NCI-H1436 treated with DMSO at 0.1 percent for 48 hours (cell line): ENCODE measurements around the gene MTHFSD.

Experiments used
- DNase-seq: peaks from one replicate; lab custom pipeline; 2025; lab: John Stamatoyannopoulos, UW

Gene MTHFSD

DNA sequence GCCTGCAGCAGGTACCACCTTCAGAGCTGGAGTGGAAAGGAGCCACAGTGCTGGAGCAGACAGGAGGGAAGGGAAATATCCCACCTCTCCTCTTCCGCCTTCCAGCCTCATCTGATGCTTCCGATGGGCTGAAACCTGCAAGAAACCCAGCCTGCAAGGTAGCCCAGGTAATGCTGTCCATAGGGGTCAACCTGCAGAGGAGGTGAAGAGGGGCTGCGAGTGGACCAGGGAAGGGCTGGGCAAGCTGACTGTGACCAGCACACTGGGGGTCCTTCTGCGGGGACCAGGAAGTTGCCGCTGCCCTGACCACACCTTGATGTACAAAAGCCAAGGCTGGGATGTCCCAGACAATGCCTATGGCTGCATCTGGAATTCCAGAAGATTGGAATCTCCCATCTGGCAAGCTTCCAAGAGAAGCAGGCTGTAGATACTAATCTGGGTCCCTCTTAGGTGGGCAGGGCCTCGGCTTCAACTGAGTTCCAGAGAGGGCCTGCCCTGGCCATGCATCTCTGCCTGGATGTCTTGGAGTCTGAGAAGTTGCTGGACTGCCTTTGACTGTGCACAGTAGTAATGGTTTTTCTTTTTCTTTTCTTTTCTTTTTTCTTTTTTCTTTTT, 29.1 kb upstream of the MTHFSD start:
- no peak for DNase-seq

DNA sequence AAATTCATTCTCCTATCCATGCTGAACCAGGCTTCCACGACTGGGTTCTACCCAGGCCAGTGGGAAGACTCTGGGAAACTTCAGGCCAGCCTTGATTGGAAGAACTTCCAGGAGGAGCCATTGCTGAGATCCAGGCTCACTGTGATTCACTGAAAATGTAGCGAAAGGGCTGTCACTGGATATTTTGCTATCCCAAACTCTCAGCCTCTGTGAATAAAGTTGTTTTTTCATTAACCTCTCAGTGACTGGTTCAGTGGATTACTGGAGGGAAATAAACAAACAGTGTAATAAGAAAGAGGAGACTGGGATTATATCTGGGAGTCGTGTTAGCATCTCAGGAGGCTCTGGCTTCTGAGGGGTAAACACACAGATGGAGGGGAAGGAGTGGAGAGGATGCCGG, 26.4 kb upstream of the MTHFSD start:
- DNase-seq = no peak

GRCh38 chr16:86580791-86581170, 25.7 kb upstream of the MTHFSD start:
- no peak for DNase-seq

DNA sequence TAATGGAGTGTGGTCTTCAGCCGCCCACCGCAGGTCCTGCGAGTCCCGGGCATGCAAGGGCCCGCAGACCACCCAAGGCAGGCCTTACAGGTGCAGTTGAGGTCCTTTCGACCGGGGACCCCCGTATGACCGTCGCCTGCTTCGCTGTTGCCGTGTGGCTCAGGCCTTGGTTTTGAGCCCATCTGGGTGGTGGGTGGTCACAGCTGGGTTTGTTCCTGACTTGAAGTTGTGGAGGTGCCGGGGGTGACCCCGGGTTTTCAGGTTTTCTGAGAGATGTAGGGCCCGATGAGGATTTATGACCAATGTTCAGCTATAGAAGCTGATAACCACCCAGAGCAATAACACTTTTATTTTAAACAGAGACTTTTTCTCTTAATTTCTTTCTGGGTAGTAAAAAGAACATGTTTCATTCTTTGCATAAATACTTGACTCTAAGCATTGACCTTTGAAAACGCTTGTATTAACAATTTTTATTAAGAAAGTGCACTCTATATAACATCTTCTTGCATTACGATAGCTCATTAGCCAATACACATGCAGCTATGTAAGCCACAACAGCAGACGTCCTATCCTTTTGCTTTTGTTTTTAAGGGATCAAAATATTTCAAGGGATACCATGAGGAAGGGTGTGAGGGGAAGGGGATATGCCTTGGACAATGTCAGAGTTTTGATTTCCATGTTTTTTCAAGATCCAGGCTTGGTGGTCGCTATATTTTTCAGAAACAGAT, 25.2 kb upstream of the MTHFSD start:
- no peak for DNase-seq

DNA sequence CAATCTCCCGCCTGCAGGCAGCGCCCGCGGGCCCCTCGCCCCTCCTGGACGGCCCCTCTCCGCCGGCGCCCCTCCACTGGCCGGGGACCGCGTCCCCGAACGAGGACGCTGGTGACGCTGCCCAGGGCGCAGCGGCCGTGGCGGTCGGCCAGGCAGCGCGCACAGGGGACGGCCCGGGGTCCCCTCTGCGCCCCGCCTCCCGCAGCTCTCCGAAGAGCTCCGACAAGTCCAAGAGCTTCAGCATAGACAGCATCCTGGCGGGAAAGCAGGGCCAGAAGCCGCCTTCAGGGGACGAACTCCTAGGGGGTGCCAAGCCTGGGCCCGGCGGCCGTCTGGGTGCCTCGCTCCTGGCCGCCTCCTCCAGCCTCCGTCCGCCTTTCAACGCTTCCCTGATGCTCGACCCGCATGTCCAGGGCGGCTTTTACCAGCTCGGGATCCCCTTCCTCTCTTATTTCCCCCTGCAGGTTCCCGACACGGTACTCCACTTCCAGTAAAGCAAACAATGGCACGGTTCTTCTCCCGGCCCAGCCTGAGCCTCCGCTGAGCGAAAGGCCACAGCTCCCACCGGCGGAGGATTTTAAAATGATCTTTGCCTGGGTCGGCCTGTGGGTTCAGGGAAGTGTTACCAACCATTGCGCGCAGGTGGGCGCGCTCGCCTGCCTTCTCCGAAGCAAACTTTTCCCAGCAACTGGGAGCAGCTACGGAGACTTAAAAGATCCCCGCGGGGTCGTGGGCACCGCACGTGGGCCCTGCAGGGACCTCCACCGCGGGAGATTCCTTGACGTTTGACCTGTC, 24.4 kb upstream of the MTHFSD start:
- DNase-seq = no peak

DNA sequence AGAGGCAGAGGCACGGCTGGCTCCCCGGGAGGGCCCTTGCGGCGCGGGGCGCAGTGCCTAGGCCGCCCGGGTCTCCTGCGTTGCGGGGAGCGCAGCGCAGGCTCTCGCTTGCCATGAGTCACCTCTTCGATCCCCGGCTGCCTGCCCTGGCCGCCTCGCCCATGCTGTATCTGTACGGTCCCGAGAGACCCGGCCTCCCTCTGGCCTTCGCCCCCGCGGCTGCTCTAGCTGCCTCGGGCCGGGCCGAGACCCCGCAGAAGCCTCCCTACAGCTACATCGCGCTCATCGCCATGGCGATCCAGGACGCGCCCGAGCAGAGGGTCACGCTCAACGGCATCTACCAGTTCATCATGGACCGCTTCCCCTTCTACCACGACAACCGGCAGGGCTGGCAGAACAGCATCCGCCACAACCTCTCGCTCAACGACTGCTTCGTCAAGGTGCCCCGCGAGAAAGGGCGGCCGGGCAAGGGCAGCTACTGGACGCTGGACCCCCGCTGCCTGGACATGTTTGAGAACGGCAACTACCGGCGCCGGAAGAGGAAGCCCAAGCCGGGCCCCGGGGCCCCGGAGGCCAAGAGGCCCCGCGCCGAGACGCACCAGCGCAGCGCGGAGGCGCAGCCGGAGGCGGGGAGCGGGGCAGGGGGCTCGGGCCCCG, 23.7 kb upstream of the MTHFSD start:
- no peak for DNase-seq

DNA sequence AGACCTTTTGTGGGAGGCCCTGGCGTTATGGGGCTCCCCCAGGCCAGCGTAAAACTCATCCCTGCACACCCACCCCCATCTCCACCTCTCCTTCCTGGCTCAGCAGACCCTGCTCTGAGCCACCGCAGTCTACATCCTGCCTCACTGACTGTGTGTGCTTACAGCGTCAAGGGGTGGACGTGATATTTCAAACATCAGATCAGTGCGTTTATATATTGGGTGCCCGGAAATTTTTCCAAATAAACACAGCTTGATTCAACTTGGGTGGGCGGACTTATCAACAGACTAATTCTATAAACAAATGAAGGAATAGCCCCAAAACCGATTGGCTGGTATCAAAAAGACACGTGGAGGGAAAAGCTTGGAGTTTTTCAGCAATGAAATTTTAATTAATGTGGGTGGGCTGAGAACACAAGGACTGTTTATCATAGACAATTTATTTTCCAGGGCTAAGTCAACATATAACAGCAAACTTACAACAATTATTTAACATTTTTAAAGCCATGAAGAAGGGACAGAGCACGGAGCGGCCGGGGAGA, 23.1 kb upstream of the MTHFSD start, which contains the start of gene FOXL1:
TSS of gene FOXL1 (plus strand) at position 489 of the 539 bp plus-strand sequence. CDS start 175 bp downstream, outside the sequence.
- DNase-seq = no peak

DNA sequence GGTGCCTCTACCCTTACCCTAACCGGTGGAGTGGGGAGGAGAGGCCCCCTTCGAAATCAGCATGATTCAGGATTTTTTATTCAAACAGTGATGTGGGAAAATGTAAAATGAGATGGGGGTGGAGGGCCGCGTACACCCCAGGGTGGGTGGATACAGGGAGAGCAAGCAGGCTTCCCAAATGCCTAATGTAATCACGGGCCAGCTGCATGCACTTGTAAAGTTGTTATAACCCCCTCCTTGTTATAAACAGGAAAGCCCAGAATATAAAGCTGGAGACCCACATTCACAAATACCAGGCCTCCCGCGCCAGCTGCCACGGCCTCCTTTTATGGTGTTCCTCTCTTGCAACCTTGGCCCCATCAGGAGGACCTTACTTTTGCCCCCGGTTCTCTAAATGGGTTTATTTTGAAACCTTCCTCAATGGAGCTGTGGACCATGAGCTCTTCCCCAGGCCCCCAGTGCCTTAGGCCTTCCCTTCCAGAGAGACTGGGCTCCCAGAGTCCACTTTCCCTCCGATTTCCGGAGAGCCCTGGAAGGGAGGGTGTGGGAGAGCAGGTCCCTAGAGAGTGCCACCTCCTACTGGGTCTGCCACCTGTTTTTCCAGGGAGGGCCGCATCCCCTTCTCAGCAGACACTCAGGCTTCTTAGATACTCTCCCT, 22.4 kb upstream of the MTHFSD start:
- no peak for DNase-seq

GRCh38 chr16:86576591-86577313, 21.7 kb upstream of the MTHFSD start:
- no peak for DNase-seq

GRCh38 chr16:86575754-86576557, 20.9 kb upstream of the MTHFSD start:
- DNase-seq = no peak

- DNase-seq = no peak
Measured at GRCh38 chr16:86575095-86575685, 20.2 kb upstream of the MTHFSD start.

DNA sequence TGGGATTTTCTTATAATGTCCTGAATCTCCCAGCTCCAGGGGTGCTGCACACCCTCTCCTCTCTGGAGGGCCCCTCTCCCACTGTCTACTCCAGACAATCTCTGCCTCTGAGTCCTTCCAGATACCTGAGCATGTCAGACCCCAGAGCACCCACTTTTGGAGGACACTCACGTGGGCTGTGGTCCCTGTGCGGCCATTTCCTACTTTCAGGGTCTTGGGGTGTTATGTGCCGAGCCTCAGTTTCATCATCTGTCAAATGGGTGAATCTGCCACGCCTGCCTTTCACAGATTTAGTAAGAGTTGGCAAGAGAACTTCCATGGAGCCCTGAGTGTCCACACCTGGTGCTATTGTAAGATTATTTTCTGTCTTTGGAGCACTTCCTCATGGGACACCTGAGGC, 19.6 kb upstream of the MTHFSD start:
- no peak for DNase-seq

DNA sequence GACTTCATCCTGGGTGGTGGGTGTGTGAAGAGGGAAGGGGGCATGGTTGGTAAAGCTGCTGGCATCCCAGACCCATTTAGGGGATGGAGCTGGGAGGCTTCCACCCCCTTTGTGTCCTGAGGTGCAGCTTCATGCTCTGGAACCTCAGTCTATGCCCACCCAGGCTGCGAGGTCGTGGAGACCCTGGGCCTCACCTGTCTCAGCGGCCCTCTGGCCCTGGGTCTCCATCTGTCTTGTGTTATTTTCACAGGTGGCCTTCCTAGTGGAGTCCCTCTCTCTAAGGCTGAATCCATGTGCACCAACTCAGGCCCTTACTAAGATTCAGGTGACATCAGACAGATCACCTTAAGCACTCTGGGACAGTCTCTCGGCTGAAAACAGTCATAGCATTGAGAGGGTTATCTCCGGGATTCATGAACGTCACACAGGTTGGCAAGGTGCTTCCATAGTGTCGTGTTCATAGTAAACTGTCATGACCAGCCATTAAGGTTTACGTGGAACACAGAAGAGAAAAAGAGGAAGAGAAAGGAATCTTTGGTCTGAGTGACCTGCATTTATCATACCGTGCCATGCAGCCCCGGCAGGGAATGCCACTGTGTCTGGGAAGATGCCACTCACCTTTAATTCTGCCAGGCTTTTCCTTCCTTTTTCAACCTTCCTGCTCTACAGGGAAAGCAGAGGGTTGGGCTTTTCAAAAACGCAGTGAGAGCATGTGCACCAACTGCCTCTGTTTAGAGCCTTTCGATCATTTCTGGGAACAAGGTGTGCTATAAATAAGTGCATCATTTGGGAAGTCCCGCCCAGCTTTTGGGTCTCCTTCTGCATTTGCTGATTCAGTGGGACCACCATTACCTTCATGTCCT, 18.8 kb upstream of the MTHFSD start:
- DNase-seq = no peak

DNA sequence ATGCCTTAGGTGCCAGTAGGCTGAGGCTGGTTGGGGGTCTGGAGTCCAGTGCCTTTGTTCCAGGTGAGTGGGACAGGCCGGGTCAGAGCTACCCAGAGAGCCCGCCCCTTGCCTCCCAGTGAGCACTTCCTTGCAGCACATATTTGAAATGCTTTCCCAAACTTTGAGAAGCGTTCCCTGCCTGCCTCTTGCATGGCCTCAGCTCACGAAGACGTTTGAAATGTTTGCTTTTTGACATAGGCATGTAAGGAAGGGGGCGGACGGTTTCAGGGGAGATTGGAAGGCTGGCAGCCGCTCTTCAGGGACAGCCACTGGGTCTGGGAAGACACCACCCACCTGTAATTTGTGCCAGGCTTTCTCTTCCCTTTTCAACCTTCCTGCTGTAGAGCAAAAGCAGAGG, 18.2 kb upstream of the MTHFSD start:
- DNase-seq = no peak

GRCh38 chr16:86572606-86573005, 17.6 kb upstream of the MTHFSD start:
- DNase-seq = no peak

- no peak for DNase-seq
Measured at GRCh38 chr16:86572041-86572521, 17.0 kb upstream of the MTHFSD start.

GRCh38 chr16:86571530-86571915, 16.5 kb upstream of the MTHFSD start:
- no peak for DNase-seq
